Gastroesophageal sphincter (tissue), 4 donors: ENCODE measurements around the gene SCUBE3. TPM values are rescaled to one million over a fixed set of nuclear protein-coding genes. Genes with fewer than 3 reads are reported as not detected.

ENCODE experiments used
- ATAC-seq: fragments of 150-250 bp; one replicate; pipeline ENCODE4 v1.9.1; 2016; ENCODE audit warnings: mild to moderate bottlenecking, moderate library complexity
- H3K27ac ChIP-seq, 4 donors: fragments of 200-600 bp; sonication (generic) in 3 of 4; 1 replicate in 3 of 4; 2 replicates in 1 of 4; pipeline ENCODE4 v1.5.1; 2016 to 2019
- H3K27me3 ChIP-seq: fragments of 200-600 bp; sonication (generic); one replicate; pipeline ENCODE4 v1.5.1; 2019
- H3K36me3 ChIP-seq, 2 donors: fragments of 200-600 bp; sonication (generic); one replicate each; pipeline ENCODE4 v1.5.1; 2019; ENCODE audit warnings: control low read depth in 1 of 2
- H3K4me1 ChIP-seq, 3 donors: fragments of 200-600 bp; sonication (generic); 1 replicate in 2 of 3; 2 replicates in 1 of 3; pipeline ENCODE4 v1.5.1; 2016 to 2019; ENCODE audit warnings: control low read depth in 2 of 3
- H3K4me3 ChIP-seq, 2 donors: fragments of 200-600 bp; sonication (generic); one replicate each; pipeline ENCODE4 v1.5.1; 2019; ENCODE audit warnings: mild to moderate bottlenecking in 1 of 2, moderate library complexity in 1 of 2
- H3K9me3 ChIP-seq, 3 donors: fragments of 200-600 bp; sonication (generic); one replicate each; pipeline ENCODE4 v1.5.1; 2017 to 2019; ENCODE audit warnings: control low read depth in 2 of 3
- CTCF ChIP-seq, 4 experiments: fragments of 200-600 bp in 2 of 4; fragments of 450-650 bp in 2 of 4; sonication (generic) in 1 of 4; IDR thresholded peaks; one replicate each; pipeline ENCODE4 v1.5.1; 2017 to 2019; ENCODE audit warnings: antibody characterized with exemption in 4 of 4, mild to moderate bottlenecking in 2 of 4, moderate library complexity in 2 of 4
- EP300 ChIP-seq: sonication (generic); formaldehyde crosslinking; IDR thresholded peaks from one replicate; pipeline ENCODE4 v1.6.1; 2017; ENCODE audit warnings: antibody characterized with exemption, mild to moderate bottlenecking
- POLR2A ChIP-seq, 2 donors: fragments of 450-650 bp; IDR thresholded peaks; one replicate each; pipeline ENCODE4 v1.6.1; 2017; ENCODE audit warnings: antibody characterized with exemption in 2 of 2, mild to moderate bottlenecking in 2 of 2, moderate library complexity in 1 of 2
- POLR2AphosphoS5 ChIP-seq: sonication (generic); formaldehyde crosslinking; IDR thresholded peaks from one replicate; pipeline ENCODE4 v1.6.1; 2017; ENCODE audit warnings: antibody characterized with exemption
- WGBS, 2 donors: methylation state at CpG; one replicate each; pipeline ENCODE4 v1.1.5; 2018; ENCODE audit warnings: low coverage in 1 of 2; 5-methylcytosine and 5-hydroxymethylcytosine counted together
- total RNA-seq, 4 donors: library from RNA; depleted of rRNA; stranded (reverse); fragments of >200 nt; gene quantifications; one replicate each; pipeline ENCODE4 v1.1.0, GENCODE V29; 2016

Gene SCUBE3
- total RNA-seq, 4 donors from 2014 or later: 1.4 to 7.2 (median 3.0) TPM

- 100% methylated on average over 1 of the region's 9 CpGs; no CpG with 5 or more reads in 1 of the 2 donors for WGBS, 2 donors
- Histone ChIP-seq H3K36me3 (peaks cover 0 to 79% of the 10 kb centered on the region in 2 donors), H3K27ac (no peak overlapping the region), H3K4me3 (no peak overlapping the region), H3K4me1 (peaks cover 0 to 16% (median 6%) of the 10 kb centered on the region in 3 donors), H3K9me3 (no peaks in the 10 kb centered on the region), H3K27me3 (no peaks in the 10 kb centered on the region)
- TF ChIP-seq EP300 (no peak), POLR2A (IDR thresholded peaks at IDR 0.05) (no peak), CTCF (IDR thresholded peaks at IDR 0.05) (no peak), POLR2AphosphoS5 (no peak)
- no peak for ATAC-seq
These were observed 79.9 kb downstream of the SCUBE3 start for GRCh38 chr6:35293681-35294080.

GRCh38 chr6:35294308-35294945 is 80.7 kb downstream of the SCUBE3 start:
- H3K4me3 ChIP-seq: no peak overlapping the region
- H3K4me1 ChIP-seq: peaks cover 0 to 16% (median 6%) of the 10 kb centered on the region in 3 donors
- H3K36me3 ChIP-seq: peaks cover 0 to 71% of the 10 kb centered on the region in 2 donors
- WGBS, 2 donors: 31 to 48% methylated on average over 5 to 9 of the region's 10 CpGs
- H3K27ac ChIP-seq: no peak overlapping the region
- peak in 3 of 4 experiments; percentile 53 to 70 (median 68) for TF ChIP-seq CTCF (IDR thresholded peaks at IDR 0.05)
- TF ChIP-seq POLR2AphosphoS5: no peak
- no peak for TF ChIP-seq EP300
- TF ChIP-seq POLR2A (IDR thresholded peaks at IDR 0.05): no peak
- H3K9me3 ChIP-seq: no peaks in the 10 kb centered on the region
- ATAC-seq: no peak
- no peaks in the 10 kb centered on the region for H3K27me3 ChIP-seq

- no CpG with 5 or more reads among the region's 2 CpGs for WGBS, 2 donors
- no peak for TF ChIP-seq POLR2AphosphoS5
- no peak for TF ChIP-seq CTCF (IDR thresholded peaks at IDR 0.05)
- TF ChIP-seq EP300: no peak
- TF ChIP-seq POLR2A (IDR thresholded peaks at IDR 0.05): no peak
These were observed 81.3 kb downstream of the SCUBE3 start for GRCh38 chr6:35295036-35295435.

GRCh38 chr6:35295521-35296315 is 82.0 kb downstream of the SCUBE3 start:
- WGBS, 2 donors: 0% methylated on average over 1 of the region's 3 CpGs; no CpG with 5 or more reads in 1 of the 2 donors
- Histone ChIP-seq H3K27ac (no peak overlapping the region), H3K27me3 (no peaks in the 10 kb centered on the region), H3K4me3 (no peak overlapping the region), H3K4me1 (peaks cover 0 to 16% (median 6%) of the 10 kb centered on the region in 3 donors), H3K36me3 (peaks cover 0 to 58% of the 10 kb centered on the region in 2 donors), H3K9me3 (no peaks in the 10 kb centered on the region)
- no peak for ATAC-seq
- TF ChIP-seq POLR2AphosphoS5: no peak
- TF ChIP-seq POLR2A (IDR thresholded peaks at IDR 0.05): no peak

More at GRCh38 chr6:35295036-35295435, 81.3 kb downstream of the SCUBE3 start:
- no peak for ATAC-seq
- no peak overlapping the region for H3K4me3 ChIP-seq
- no peaks in the 10 kb centered on the region for H3K27me3 ChIP-seq
- no peaks in the 10 kb centered on the region for H3K9me3 ChIP-seq
- H3K4me1 ChIP-seq: peaks cover 0 to 16% (median 6%) of the 10 kb centered on the region in 3 donors
- no peak overlapping the region for H3K27ac ChIP-seq
- peaks cover 0 to 65% of the 10 kb centered on the region in 2 donors for H3K36me3 ChIP-seq

- Histone ChIP-seq H3K27me3 (no peaks in the 10 kb centered on the region), H3K4me1 (peaks cover 0 to 16% (median 6%) of the 10 kb centered on the region in 3 donors), H3K4me3 (peak overlapping the region in 1 of 2 donors; percentile 47), H3K9me3 (no peaks in the 10 kb centered on the region), H3K36me3 (peaks cover 0 to 45% of the 10 kb centered on the region in 2 donors), H3K27ac (peak overlapping the region in 2 of 4 donors; percentile 41 to 65)
- 25 to 40% methylated on average over 1 of the region's 6 CpGs for WGBS, 2 donors
- ATAC-seq: no peak
- TF ChIP-seq POLR2A (IDR thresholded peaks at IDR 0.05): no peak
- TF ChIP-seq POLR2AphosphoS5: no peak
- TF ChIP-seq CTCF (IDR thresholded peaks at IDR 0.05): no peak
- TF ChIP-seq EP300: no peak
These were observed 83.3 kb downstream of the SCUBE3 start for GRCh38 chr6:35296931-35297600.
